Measurements from ENCODE around the gene RMDN2.
A peak's percentile ranks its signal among the peaks of the same experiment; 100 is the strongest.
"Not testable (repeated sequence)": the region's sequence is repeated elsewhere in the genome, so short reads cannot be mapped to it uniquely, and the experiment has no call there.

Gene RMDN2

DNA sequence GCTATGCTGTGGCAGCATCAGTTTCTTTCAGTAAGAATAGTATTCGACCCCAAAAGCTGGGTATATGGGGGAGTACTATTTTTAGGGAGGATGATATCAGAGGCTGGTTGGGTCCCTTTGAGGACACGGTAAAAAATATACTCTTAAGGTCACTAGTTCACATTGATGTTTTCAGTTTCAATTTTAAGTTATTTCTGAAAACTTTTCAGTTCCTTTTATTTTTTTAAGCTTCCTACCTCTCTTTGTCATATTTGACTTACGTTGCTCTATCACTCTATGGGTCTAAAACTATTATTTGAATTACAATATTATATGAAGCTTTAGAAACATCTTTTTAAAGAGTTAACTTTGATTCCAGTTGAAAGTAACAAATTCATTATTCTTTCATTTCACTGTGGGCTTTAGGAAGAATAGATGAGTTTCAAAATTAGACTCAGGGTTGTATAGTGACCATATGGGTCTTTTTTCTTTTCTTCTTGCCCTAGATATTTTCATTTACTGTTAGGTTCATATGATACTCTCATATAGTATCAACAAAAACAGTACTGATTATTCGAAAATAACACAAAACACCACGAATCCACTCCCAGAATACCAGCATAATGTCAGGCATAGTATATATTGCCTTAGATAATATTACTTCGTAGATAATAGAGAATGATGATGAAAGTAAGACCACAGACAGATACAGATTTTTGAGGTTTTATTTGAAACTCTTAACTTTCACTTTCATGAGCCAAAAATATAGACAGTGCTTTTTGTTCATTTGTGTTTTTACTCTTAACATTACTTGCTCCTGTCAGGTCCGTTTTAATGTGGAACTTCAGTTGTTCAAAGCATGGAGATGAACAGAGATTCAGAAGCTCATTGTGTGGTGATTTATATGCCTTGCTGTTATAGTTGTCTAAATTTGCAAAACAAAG lies 9.8 kb downstream of the RMDN2 start:
- DNase-seq: no peak

DNA sequence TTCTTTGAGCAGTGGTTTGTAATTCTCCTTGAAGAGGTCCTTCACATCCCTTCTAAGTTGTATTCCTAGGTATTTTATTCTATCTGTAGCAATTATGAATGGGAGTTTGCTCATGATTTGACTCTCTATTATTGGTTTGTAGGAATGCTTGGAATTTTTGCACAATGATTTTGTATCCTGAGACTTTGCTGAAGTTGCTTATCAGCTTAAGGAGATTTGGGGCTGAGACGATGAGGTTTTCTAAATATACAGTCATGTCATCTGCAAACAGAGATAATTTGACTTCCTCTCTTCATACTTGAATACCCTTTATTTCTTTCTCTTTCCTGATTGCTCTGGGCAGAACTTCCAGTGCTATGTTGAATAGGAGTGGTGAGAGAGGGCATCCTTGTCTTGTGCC lies 12.5 kb downstream of the RMDN2 start:
- not testable (repeated sequence) for DNase-seq

GRCh38 chr2:37941267-37941666 lies 16.2 kb downstream of the RMDN2 start:
- DNase-seq: not testable (repeated sequence)

DNA sequence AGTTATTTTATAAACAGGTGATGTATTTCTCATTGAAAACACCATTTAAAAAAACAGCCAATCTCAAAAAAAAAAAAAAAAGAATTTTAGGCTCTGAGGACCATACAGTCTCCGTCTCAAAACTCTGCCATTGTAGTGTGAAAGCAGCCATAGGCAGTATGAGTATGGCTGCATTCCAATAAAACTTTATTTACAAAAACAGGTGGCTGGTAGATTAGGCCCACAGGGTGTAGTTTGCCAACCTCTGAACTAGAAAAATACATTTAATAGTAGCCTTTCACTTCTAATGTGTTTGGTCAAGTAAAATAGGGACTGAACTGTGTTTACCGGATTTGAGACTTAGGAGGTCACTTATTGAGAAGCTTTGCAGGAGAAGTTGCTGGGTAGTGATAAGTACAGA lies 19.2 kb downstream of the RMDN2 start:
- no peak for DNase-seq

DNA sequence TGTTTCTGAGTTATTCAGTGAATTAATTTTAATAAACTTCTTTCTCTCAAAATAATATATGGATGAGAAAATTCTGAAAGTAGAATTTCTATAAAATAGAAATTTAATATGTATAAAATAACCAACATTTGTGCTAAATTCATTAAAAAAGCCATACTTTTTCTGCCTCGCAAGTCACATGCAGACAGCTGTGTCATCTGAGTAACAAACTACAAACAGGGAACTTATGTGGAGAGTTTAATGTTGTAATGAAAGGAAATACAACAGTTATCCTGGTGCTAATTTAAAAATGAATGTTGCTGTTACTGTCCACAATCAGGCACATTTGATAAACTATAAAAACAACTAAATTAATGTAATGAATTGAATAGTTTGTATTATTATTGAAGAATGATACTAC lies 22.2 kb downstream of the RMDN2 start:
- DNase-seq: no peak

- DNase-seq: not testable (repeated sequence)
Observed at GRCh38 chr2:37962018-37962739, 37.1 kb downstream of the RMDN2 start.

GRCh38 chr2:37962740-37963121 lies 37.6 kb downstream of the RMDN2 start:
- not testable (repeated sequence) for DNase-seq

- not testable (repeated sequence) for DNase-seq
Observed at GRCh38 chr2:37963901-37964300, 38.8 kb downstream of the RMDN2 start.

DNA sequence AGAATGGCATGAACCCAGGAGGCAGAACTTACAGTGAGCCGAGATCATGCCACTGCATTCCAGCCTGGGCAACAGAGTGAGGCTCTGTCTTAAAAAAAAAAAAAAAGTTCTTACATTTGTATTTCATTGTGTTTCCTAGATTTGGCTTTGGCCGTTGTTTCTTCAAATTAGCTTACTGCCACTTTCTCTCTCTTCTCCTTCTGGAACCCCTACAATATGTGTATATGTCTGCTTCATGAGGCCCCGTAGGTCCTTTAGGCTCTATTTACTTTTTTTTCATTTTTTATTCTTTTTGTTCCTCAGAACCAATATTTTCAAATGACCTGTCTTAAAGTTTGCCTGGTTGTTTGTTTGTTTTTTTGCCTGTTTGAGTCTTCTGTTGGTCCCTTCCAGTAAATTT lies 41.2 kb downstream of the RMDN2 start:
- no peak for DNase-seq

GRCh38 chr2:37969731-37970130 lies 44.6 kb downstream of the RMDN2 start:
- no peak for DNase-seq

DNA sequence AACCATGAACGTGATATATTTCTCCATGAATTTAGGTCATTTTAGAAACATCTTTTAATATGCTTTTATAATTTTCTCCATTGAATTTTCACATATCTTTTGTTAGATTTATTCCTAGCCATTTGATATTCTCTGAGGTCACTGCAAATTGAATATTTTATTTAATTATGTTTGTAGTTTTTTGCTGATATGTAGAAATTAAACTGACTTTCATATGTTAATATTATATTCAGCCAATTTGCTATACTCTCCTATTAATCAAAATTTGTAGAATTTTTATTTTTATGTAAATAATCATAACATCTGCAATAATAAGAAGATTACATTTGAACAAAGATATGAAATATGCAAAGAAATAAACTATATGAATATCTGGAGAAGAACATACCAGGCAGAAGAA lies 46.9 kb downstream of the RMDN2 start:
- DNase-seq: no peak

GRCh38 chr2:37973615-37974353 lies 48.7 kb downstream of the RMDN2 start:
- no peak for DNase-seq

DNA sequence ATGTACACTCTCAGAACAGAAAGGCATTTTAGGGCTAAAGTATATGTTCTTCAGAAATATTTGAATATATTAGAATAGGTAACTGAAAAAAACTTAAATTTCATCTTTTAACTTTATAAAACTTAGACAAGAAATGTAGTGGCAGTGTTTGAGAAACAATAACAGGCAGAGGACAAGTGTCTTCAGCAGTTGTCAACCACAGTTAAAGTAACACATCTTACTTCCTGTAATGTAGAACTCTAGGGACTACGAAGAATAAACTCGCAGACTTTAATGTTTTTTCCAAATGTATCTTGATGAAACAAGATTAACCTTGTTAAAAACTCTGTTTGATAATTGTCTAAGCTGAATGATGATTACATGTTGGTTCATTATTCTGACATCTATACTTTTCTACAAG lies 50.7 kb downstream of the RMDN2 start:
- DNase-seq: no peak

- no peak for DNase-seq
Observed at GRCh38 chr2:37976411-37976810, 51.3 kb downstream of the RMDN2 start.

GRCh38 chr2:37982147-37982582 lies 57.1 kb downstream of the RMDN2 start:
- DNase-seq: peak; percentile 46

GRCh38 chr2:37982847-37983246 lies 57.8 kb downstream of the RMDN2 start:
- no peak for DNase-seq

DNA sequence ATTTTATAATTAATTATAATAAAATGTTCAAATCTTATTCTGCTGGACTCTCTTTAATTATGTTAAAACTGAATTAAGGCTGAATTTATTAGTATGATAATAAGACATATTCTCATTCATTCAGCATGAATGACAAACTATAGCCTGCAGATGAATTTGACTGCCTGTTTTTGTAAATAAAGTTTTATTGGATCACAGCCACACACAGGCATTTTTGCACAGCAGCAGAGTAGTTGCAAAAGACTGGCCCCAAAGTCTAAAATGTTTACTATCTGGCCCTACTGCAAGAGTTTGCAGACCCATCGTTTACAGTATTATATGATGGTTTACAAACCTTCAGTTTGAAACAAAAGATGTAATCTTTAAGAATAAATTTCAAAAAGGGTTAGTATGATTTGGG lies 58.6 kb downstream of the RMDN2 start:
- DNase-seq: no peak

GRCh38 chr2:37984176-37984575 lies 59.1 kb downstream of the RMDN2 start:
- DNase-seq: no peak

- DNase-seq: no peak
Observed at GRCh38 chr2:37984589-37984988, 59.5 kb downstream of the RMDN2 start.

DNA sequence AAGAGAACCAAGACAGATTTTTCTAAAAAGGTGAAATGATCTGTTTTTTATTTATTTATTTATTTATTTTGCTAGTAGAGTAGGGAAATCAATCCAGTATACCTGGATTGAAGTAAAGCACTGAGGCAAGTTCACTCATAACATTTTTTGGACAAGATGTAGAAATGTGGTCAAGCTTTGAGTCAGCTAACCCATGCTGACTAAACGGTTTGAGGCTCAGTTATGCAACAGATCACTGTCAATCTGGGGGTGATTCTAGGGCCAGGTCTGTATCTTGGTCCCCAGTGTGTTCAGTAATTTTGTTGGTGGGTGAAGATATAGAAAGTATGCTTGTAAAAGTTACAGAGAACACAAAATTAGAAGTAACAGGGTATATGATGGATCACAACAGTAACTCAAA lies 60.2 kb downstream of the RMDN2 start:
- DNase-seq: no peak

DNA sequence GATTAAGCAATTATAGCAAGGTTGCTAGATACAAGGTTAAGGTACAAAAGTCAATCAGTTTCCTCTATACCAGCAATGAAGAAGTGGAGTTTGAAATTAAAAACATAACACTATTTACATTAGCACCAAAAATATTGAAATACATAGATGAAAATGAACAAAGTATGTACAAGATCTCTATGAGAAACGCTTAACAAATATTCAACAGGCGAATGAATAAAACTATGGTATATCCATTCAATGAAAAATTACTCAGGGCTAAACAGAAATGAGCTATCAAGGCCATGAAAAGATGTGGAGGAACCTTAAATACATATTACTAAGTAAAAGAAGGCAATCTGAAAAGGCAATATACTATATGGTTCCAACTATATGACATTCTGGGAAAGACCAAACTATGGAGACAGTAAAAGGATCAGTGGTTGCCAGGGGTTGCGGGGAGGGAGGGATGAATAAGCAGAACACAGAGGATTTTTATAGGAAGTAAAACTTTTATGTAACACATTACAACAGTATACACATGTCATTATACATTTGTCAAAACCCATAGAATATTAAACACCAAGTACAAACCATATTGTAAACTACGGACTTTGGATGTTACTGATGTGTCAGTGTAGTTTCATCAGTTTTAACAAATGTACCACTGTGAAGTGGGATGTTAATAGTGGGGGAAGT lies 62.1 kb downstream of the RMDN2 start:
- DNase-seq: no peak

DNA sequence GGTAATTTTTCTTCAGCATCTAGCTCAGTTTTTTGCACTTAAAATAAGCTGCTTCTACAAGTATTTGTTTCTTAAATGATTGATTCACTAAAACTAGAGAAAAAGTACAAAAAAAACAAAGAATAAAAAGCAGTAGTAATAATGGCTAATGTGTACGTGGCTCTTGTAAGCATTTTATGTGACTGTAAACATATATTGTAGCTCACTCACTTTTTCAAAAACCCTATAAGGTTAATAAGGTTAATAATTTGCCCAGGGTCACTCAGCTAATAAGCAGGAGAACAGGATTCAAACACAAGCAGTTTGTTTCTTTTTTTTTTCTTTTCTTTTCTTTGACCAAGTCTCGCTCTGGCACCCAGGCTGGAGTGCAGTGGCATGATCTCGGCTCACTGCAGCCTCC lies 67.5 kb downstream of the RMDN2 start:
- DNase-seq: no peak

GRCh38 chr2:37993143-37993542 lies 68.1 kb downstream of the RMDN2 start:
- no peak for DNase-seq
